Tibial nerve (tissue), 4 donors: ENCODE data around the gene C1RL.

Experiments used
- CTCF ChIP-seq, 5 experiments: fragments of 200-600 bp in 3 of 5; fragments of 450-650 bp in 2 of 5; sonication (generic) in 3 of 5; IDR thresholded peaks; one replicate each; pipeline ENCODE4 v1.5.1; 2016 to 2019; ENCODE audit warnings: antibody characterized with exemption in 5 of 5, mild to moderate bottlenecking in 3 of 5, moderate library complexity in 2 of 5
- EP300 ChIP-seq, 2 donors: sonication (generic); formaldehyde crosslinking; IDR thresholded peaks; one replicate each; pipeline ENCODE4 v1.6.1; 2017; ENCODE audit warnings: antibody characterized with exemption in 2 of 2, mild to moderate bottlenecking in 1 of 2
- POLR2A ChIP-seq, 2 donors: fragments of 450-650 bp; IDR thresholded peaks; one replicate each; pipeline ENCODE4 v1.6.1; 2017; ENCODE audit warnings: antibody characterized with exemption in 2 of 2, mild to moderate bottlenecking in 2 of 2, moderate library complexity in 2 of 2

DNA sequence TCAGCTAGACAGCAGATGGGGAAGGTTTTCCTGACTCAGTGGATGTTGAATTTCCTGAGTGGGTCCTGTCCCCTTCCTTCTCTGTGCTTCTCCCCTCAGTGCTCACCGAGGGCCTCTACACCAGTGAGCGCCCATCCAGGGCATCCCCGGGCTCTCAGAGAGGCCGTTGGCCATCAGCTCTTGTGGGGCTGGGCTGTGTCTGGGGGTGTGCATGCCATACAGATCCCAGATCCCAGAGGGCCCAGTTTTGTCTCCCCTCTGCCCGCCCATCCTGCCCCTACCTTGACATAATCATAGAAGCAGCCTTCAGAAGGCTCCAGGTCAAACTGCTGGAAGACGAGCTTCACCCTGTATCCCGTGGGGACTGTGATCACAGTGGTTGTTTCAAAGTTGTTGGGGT lies 17.8 kb downstream of the C1RL start:
- TF ChIP-seq CTCF (IDR thresholded peaks at IDR 0.05) (no peak), POLR2A (IDR thresholded peaks at IDR 0.05) (no peak), EP300 (IDR thresholded peaks at IDR 0.05) (no peak)
